Measurements from ENCODE around the gene TUT1. TPM values are rescaled to one million over a fixed set of nuclear protein-coding genes. Genes with fewer than 3 reads are reported as not detected.

The TUT1 gene
- total RNA-seq, 2 donors from 2014 or later: 16.0 to 33.5 TPM

DNA sequence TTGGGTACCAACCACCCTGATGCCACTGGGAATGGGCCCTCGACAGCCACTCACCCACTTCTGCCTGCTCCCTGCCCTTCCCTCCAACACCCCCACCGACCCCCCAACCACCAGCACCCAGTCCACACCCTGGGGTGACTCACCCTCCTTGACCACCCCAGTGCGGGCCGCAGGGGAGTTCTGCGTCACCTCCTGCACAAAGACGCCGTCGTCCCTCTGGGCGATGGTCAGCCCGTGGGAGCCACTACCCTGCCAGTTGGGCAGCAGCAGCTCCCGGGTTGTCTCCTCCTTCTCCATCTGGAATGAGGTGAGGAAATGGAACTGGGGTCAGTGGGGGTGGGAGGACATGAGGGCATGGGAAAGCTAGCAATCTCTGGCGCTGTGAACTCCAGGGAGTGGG, 55.5 kb downstream of the TUT1 start:
- Histone ChIP-seq H3K27me3 (ENCODE audit: control insufficient read depth, insufficient read depth, low read length, poor library complexity, severe bottlenecking) (no peaks in the 10 kb centered on the region), H3K36me3 (ENCODE audit: control insufficient read depth, insufficient read depth, low read length) (peaks cover 73% of the 10 kb centered on the region), H3K4me3 (ENCODE audit: low read length) (no peak overlapping the region), H3K9me3 (ENCODE audit: control insufficient read depth, low read length) (peaks cover 21% of the 10 kb centered on the region), H3K4me1 (ENCODE audit: control insufficient read depth, insufficient read depth, low read length) (no peaks in the 10 kb centered on the region), H3K27ac (ENCODE audit: low read depth, low read length) (no peak overlapping the region), H3K9ac (ENCODE audit: extremely low read depth, low read length, poor library complexity, severe bottlenecking) (no peak overlapping the region)
- Mint-ChIP-seq H3K36me3 (ENCODE audit: low read depth) (peaks cover 61% of the 10 kb centered on the region), H3K9me3 (no peaks in the 10 kb centered on the region), H3K4me3 (no peak overlapping the region), H3K4me1 (peaks cover 13% of the 10 kb centered on the region), H3K27ac (no peak overlapping the region), H3K27me3 (ENCODE audit: insufficient read depth) (no peaks in the 10 kb centered on the region)
- DNase-seq: no peak
- TF ChIP-seq, protein P1, sequence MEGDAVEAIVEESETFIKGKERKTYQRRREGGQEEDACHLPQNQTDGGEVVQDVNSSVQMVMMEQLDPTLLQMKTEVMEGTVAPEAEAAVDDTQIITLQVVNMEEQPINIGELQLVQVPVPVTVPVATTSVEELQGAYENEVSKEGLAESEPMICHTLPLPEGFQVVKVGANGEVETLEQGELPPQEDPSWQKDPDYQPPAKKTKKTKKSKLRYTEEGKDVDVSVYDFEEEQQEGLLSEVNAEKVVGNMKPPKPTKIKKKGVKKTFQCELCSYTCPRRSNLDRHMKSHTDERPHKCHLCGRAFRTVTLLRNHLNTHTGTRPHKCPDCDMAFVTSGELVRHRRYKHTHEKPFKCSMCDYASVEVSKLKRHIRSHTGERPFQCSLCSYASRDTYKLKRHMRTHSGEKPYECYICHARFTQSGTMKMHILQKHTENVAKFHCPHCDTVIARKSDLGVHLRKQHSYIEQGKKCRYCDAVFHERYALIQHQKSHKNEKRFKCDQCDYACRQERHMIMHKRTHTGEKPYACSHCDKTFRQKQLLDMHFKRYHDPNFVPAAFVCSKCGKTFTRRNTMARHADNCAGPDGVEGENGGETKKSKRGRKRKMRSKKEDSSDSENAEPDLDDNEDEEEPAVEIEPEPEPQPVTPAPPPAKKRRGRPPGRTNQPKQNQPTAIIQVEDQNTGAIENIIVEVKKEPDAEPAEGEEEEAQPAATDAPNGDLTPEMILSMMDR (conservative IDR thresholded peaks at IDR 0.05): no peak
- WGBS, 2 experiments (ENCODE audit: insufficient coverage in 1 of 2, insufficient read length in 1 of 2): 92 to 100% methylated on average over 5 to 12 of the region's 12 CpGs

DNA sequence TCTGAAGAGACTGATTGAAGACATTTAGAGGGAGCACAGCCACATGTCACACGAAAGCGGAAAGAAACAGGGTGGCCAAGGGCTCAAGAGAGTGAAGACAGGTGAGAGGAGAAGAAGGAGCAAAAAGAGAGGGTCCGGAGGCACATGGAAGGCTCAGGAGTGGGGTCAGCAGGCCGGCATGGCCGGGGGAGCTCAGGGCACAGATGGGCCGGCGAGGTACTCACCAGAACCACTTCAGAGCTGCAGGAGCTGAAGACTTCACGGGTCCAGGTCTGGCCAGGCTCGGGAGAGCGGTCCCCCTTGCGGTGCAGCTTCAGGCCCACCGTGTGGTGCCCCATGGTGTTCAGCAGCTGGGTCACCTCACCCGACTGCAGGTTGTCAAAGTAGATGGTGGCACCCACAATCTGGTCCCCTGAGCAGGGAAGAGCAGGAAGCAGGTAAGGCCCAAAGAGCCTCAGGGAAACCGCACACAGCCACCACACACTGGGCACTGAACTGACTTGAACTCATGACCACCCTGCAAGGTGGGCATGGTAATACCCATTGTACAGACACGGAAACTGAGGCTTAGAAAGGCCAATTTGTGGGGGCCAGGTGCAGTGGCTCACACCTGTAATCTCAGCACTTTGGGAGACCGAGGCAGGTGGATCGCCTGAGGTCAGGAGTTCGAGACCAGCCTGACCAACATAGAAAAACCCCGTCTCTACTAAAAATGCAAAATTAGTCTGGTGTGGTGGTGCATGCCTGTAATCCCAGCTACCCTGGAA, 56.4 kb downstream of the TUT1 start:
- Histone ChIP-seq H3K4me1 (ENCODE audit: control insufficient read depth, insufficient read depth, low read length) (no peaks in the 10 kb centered on the region), H3K27ac (ENCODE audit: low read depth, low read length) (no peak overlapping the region), H3K36me3 (ENCODE audit: control insufficient read depth, insufficient read depth, low read length) (peaks cover 77% of the 10 kb centered on the region), H3K4me3 (ENCODE audit: low read length) (no peak overlapping the region), H3K9me3 (ENCODE audit: control insufficient read depth, low read length) (peaks cover 29% of the 10 kb centered on the region), H3K9ac (ENCODE audit: extremely low read depth, low read length, poor library complexity, severe bottlenecking) (no peak overlapping the region), H3K27me3 (ENCODE audit: control insufficient read depth, insufficient read depth, low read length, poor library complexity, severe bottlenecking) (no peaks in the 10 kb centered on the region)
- Mint-ChIP-seq H3K36me3 (ENCODE audit: low read depth) (peaks cover 69% of the 10 kb centered on the region), H3K4me3 (no peak overlapping the region), H3K9me3 (no peaks in the 10 kb centered on the region), H3K4me1 (peaks cover 11% of the 10 kb centered on the region), H3K27ac (no peak overlapping the region), H3K27me3 (ENCODE audit: insufficient read depth) (no peaks in the 10 kb centered on the region)
- TF ChIP-seq, protein P1 (conservative IDR thresholded peaks at IDR 0.05): no peak
- no peak for DNase-seq
- WGBS, 2 experiments (ENCODE audit: insufficient coverage in 1 of 2, insufficient read length in 1 of 2): 95% methylated on average over 10 to 19 of the region's 19 CpGs

DNA sequence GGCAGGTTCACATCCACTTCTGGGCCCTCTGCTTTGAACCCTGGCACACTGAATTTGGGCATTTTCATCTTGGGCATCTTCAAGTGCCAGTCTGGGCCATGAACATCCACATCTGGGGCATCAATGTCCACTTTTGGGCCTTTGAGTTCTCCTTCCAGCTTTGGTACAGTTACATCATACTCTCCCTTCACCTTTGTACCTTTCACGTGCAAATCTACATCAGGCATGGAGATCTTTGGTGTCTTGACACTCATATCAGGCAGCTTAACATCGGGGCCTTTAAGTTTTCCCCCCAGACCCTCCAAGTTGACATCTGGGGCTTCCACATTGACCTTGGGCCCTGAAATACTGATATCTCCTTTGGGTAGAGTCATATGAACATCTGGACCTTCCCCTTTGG, 59.2 kb downstream of the TUT1 start:
- no peaks in the 10 kb centered on the region for H3K4me1 ChIP-seq (ENCODE audit: control insufficient read depth, insufficient read depth, low read length)
- H3K27me3 ChIP-seq (ENCODE audit: control insufficient read depth, insufficient read depth, low read length, poor library complexity, severe bottlenecking): no peaks in the 10 kb centered on the region
- 94 to 98% methylated on average over 2 of the region's 2 CpGs for WGBS, 2 experiments (ENCODE audit: insufficient coverage in 1 of 2, insufficient read length in 1 of 2)
- H3K36me3 ChIP-seq (ENCODE audit: control insufficient read depth, insufficient read depth, low read length): peaks cover 92% of the 10 kb centered on the region
- Mint-ChIP-seq H3K9me3 (no peaks in the 10 kb centered on the region), H3K4me1 (peaks cover 4% of the 10 kb centered on the region), H3K36me3 (ENCODE audit: low read depth) (peaks cover 90% of the 10 kb centered on the region), H3K27me3 (ENCODE audit: insufficient read depth) (no peaks in the 10 kb centered on the region), H3K4me3 (no peak overlapping the region), H3K27ac (no peak overlapping the region)
- no peak for DNase-seq
- H3K27ac ChIP-seq (ENCODE audit: low read depth, low read length): no peak overlapping the region
- H3K4me3 ChIP-seq (ENCODE audit: low read length): no peak overlapping the region
- TF ChIP-seq, protein P1 (conservative IDR thresholded peaks at IDR 0.05): no peak
- H3K9ac ChIP-seq (ENCODE audit: extremely low read depth, low read length, poor library complexity, severe bottlenecking): no peak overlapping the region
- H3K9me3 ChIP-seq (ENCODE audit: control insufficient read depth, low read length): peaks cover 35% of the 10 kb centered on the region

Small RNA genes within 50 kb of the gene (microRNA-seq; reads per million reads assigned to microRNA genes)
- gene MIR6747 (ENCODE audit: borderline microRNAs expressed): not detected

Other genes with a start within 250 kb of the TUT1 start
- gene SCGB1A1, start 172.5 kb downstream of the TUT1 start, total RNA-seq: not detected
- gene AHNAK, start 44.7 kb downstream of the TUT1 start, total RNA-seq: 100 to 1,000 TPM; 109 to 165 TPM
- gene EEF1G, start 17.6 kb downstream of the TUT1 start, total RNA-seq: 1,000 to 10,000 TPM; 1,705 to 1,818 TPM
- gene MTA2, start 10.3 kb upstream of the TUT1 start, total RNA-seq: 100 to 1,000 TPM; 131 to 155 TPM
- gene EML3, start 21.3 kb upstream of the TUT1 start, total RNA-seq: 10 to 100 TPM; 51.5 to 57.7 TPM
- 1 to 10 TPM in 1 of 2 donors, under 1 TPM in 1; 0.71 to 1.3 TPM for gene ROM1, start 21.7 kb upstream of the TUT1 start, total RNA-seq
- 10 to 100 TPM; 38.6 to 53.9 TPM for gene B3GAT3, start 30.5 kb upstream of the TUT1 start, total RNA-seq
- gene GANAB, start 55.1 kb upstream of the TUT1 start, total RNA-seq: 100 to 1,000 TPM; 377 to 402 TPM
- 10 to 100 TPM; 19.0 to 21.6 TPM for gene INTS5, start 61.8 kb upstream of the TUT1 start, total RNA-seq
- gene C11orf98, start 73.7 kb upstream of the TUT1 start, total RNA-seq: 100 to 1,000 TPM; 125 to 140 TPM
- gene CSKMT, start 73.8 kb upstream of the TUT1 start, total RNA-seq: 10 to 100 TPM; 29.9 to 39.4 TPM
- gene UQCC3, start 80.2 kb upstream of the TUT1 start, total RNA-seq: 10 to 100 TPM in 1 of 2 donors, 1 to 10 TPM in 1; 9.2 to 11.1 TPM
- 10 to 100 TPM in 1 of 2 donors, 1 to 10 TPM in 1; 7.5 to 14.1 TPM for gene LBHD1, start 80.7 kb upstream of the TUT1 start, total RNA-seq
- gene UBXN1, start 87.5 kb upstream of the TUT1 start, total RNA-seq: 10 to 100 TPM; 89.3 to 96.6 TPM
- under 1 TPM; 0.55 to 0.99 TPM for gene LRRN4CL, start 98.0 kb upstream of the TUT1 start, total RNA-seq
- 10 to 100 TPM; 68.6 to 77.2 TPM for gene BSCL2, start 115.9 kb upstream of the TUT1 start, total RNA-seq
- gene GNG3, start 116.2 kb upstream of the TUT1 start, total RNA-seq: 1 to 10 TPM in 1 of 2 donors, under 1 TPM in 1; 0.40 to 1.7 TPM
- gene HNRNPUL2, start 135.9 kb upstream of the TUT1 start, total RNA-seq: 10 to 100 TPM; 48.1 to 49.8 TPM
- gene TTC9C, start 137.0 kb upstream of the TUT1 start, total RNA-seq: 10 to 100 TPM; 40.0 to 55.4 TPM
- gene ZBTB3, start 162.6 kb upstream of the TUT1 start, total RNA-seq: 10 to 100 TPM; 16.9 to 33.8 TPM
- gene POLR2G, start 170.1 kb upstream of the TUT1 start, total RNA-seq: 100 to 1,000 TPM; 107 to 137 TPM
- 10 to 100 TPM; 37.4 to 41.7 TPM for gene TAF6L, start 179.9 kb upstream of the TUT1 start, total RNA-seq
- 10 to 100 TPM; 31.0 TPM for gene TMEM179B, start 195.9 kb upstream of the TUT1 start, total RNA-seq
- gene TMEM223, start 200.5 kb upstream of the TUT1 start, total RNA-seq: 10 to 100 TPM; 18.4 to 21.0 TPM
- gene NXF1, start 213.9 kb upstream of the TUT1 start, total RNA-seq: 10 to 100 TPM; 45.8 to 61.4 TPM
- gene STX5, start 240.5 kb upstream of the TUT1 start, total RNA-seq: 10 to 100 TPM; 36.9 to 37.3 TPM
- gene TEX54, start 241.3 kb upstream of the TUT1 start, total RNA-seq: not detected
- gene WDR74, start 248.1 kb upstream of the TUT1 start, total RNA-seq: 10 to 100 TPM; 44.6 to 48.1 TPM